Liver (tissue), 9 donors: ENCODE measurements around the gene WDR37. TPM values are rescaled to one million over a fixed set of nuclear protein-coding genes. Genes with fewer than 3 reads are reported as not detected.

Experiments used
- DNase-seq: peaks from one replicate; pipeline ENCODE4 v3.0.0-alpha.2; 2017; ENCODE audit warnings: low spot score
- H3K27ac ChIP-seq, 2 donors: one replicate each; pipeline ENCODE4 v1.7.0; 2013; ENCODE audit warnings: inconsistent platforms in 2 of 2, low read length in 2 of 2, control low read depth in 1 of 2, low read depth in 1 of 2, mild to moderate bottlenecking in 1 of 2
- H3K27me3 ChIP-seq, 4 donors: one replicate each; pipeline versions ENCODE4 v1.6.1 to v1.7.0; 2013; ENCODE audit warnings: low read length in 3 of 4, inconsistent platforms in 1 of 4, mild to moderate bottlenecking in 1 of 4, moderate library complexity in 1 of 4; ENCODE audit not compliant: control insufficient read depth in 4 of 4, insufficient read depth in 4 of 4
- H3K36me3 ChIP-seq, 4 donors: one replicate each; pipeline versions ENCODE4 v1.6.1 to v1.7.0; 2013; ENCODE audit warnings: low read length in 3 of 4, mild to moderate bottlenecking in 3 of 4, low read depth in 1 of 4, moderate library complexity in 1 of 4; ENCODE audit not compliant: control insufficient read depth in 4 of 4, insufficient read depth in 3 of 4
- H3K4me1 ChIP-seq, 4 donors: one replicate each; pipeline versions ENCODE4 v1.6.1 to v1.7.0; 2013; ENCODE audit warnings: low read length in 3 of 4, mild to moderate bottlenecking in 3 of 4, moderate library complexity in 1 of 4; ENCODE audit not compliant: control insufficient read depth in 4 of 4, insufficient read depth in 4 of 4
- H3K4me3 ChIP-seq, 3 donors: one replicate each; pipeline versions ENCODE4 v1.6.1 to v1.7.0; 2013; ENCODE audit warnings: low read length in 3 of 3, control low read depth in 1 of 3, low read depth in 1 of 3, mild to moderate bottlenecking in 1 of 3
- H3K9ac ChIP-seq, 2 donors: one replicate each; pipeline ENCODE4 v1.7.0; 2013; ENCODE audit warnings: low read length in 2 of 2, mild to moderate bottlenecking in 2 of 2, moderate library complexity in 2 of 2, control low read depth in 1 of 2, low read depth in 1 of 2
- H3K9me3 ChIP-seq, 4 donors: one replicate each; pipeline versions ENCODE4 v1.6.1 to v1.7.0; 2013; ENCODE audit warnings: low read length in 3 of 4; ENCODE audit not compliant: control insufficient read depth in 4 of 4
- CTCF ChIP-seq: fragments of 150-350 bp; IDR thresholded peaks from 2 replicates; pipeline ENCODE4 v1.5.1; 2017; ENCODE audit warnings: improper control_type of control experiment, low read depth, low read length; ENCODE audit not compliant: missing input control
- EGR1 ChIP-seq, 2 donors: IDR thresholded peaks; 2 replicates each; pipeline ENCODE4 v1.6.1; 2016 to 2018; ENCODE audit warnings: antibody characterized with exemption in 2 of 2, low read depth in 2 of 2
- FOXA1 ChIP-seq: IDR thresholded peaks from 2 replicates; pipeline ENCODE4 v1.6.1; 2016; ENCODE audit warnings: antibody characterized with exemption
- FOXA2 ChIP-seq: IDR thresholded peaks from 2 replicates; pipeline ENCODE4 v1.6.1; 2016; ENCODE audit warnings: antibody characterized with exemption
- GABPA ChIP-seq, 2 donors: IDR thresholded peaks in 1 of 2; conservative IDR thresholded peaks in 1 of 2; 2 replicates each; pipeline ENCODE4 v1.6.1; 2016; ENCODE audit warnings: antibody characterized with exemption in 2 of 2, mild to moderate bottlenecking in 1 of 2, moderate library complexity in 1 of 2
- HNF4A ChIP-seq, 2 donors: conservative IDR thresholded peaks; 2 replicates each; pipeline ENCODE4 v1.6.1; 2016; ENCODE audit warnings: antibody characterized with exemption in 2 of 2, mild to moderate bottlenecking in 2 of 2
- JUND ChIP-seq, 2 donors: IDR thresholded peaks; 2 replicates each; pipeline ENCODE4 v1.6.1; 2016; ENCODE audit warnings: antibody characterized with exemption in 2 of 2
- RAD21 ChIP-seq, 2 donors: IDR thresholded peaks; 2 replicates each; pipeline ENCODE4 v1.6.1; 2016; ENCODE audit warnings: antibody characterized with exemption in 2 of 2, mild to moderate bottlenecking in 2 of 2
- REST ChIP-seq: IDR thresholded peaks from 2 replicates; pipeline ENCODE4 v1.6.1; 2016; ENCODE audit warnings: antibody characterized with exemption, mild to moderate bottlenecking
- RXRA ChIP-seq, 2 donors: IDR thresholded peaks; 2 replicates each; pipeline ENCODE4 v1.6.1; 2017 to 2018; ENCODE audit warnings: antibody characterized with exemption in 2 of 2, mild to moderate bottlenecking in 1 of 2
- SP1 ChIP-seq: IDR thresholded peaks from 2 replicates; pipeline ENCODE4 v1.6.1; 2018; ENCODE audit warnings: antibody characterized with exemption, mild to moderate bottlenecking
- TAF1 ChIP-seq: conservative IDR thresholded peaks from 2 replicates; pipeline ENCODE4 v1.6.1; 2016; ENCODE audit warnings: antibody characterized with exemption, mild to moderate bottlenecking
- YY1 ChIP-seq: IDR thresholded peaks from 2 replicates; pipeline ENCODE4 v1.6.1; 2016; ENCODE audit warnings: antibody characterized with exemption, mild to moderate bottlenecking
- WGBS: extraction: QIAGEN DNeasy Blood & Tissue Kit; methylation state at CpG from one replicate; pipeline ENCODE4 v1.1.7; 2013; 5-methylcytosine and 5-hydroxymethylcytosine counted together
- polyA plus RNA-seq, 2 donors: library from polyadenylated mRNA; stranded (reverse) in 1 of 2; unstranded in 1 of 2; fragments of 200-250 nt in 1 of 2; fragments of >200 nt in 1 of 2; fragmentation: Nextera tagmentation in 1 of 2; extraction: Ambion mirVana in 1 of 2; gene quantifications; one replicate each; pipeline versions ENCODE4 v1.2.1 to v1.2.3, GENCODE V29; 2013 to 2015
- total RNA-seq, 2 donors: library from RNA; depleted of rRNA; stranded (reverse); fragments of >200 nt; gene quantifications; one replicate each; pipeline ENCODE4 v1.2.3, GENCODE V29; 2014
- TF ChIP-seq, protein P1 (sequence below): IDR thresholded peaks from 2 replicates; pipeline ENCODE4 v1.6.1; 2016; ENCODE audit warnings: antibody characterized with exemption
- TF ChIP-seq, protein P2 (sequence below): IDR thresholded peaks from 2 replicates; pipeline ENCODE4 v1.6.1; 2016; ENCODE audit warnings: antibody characterized with exemption
- TF ChIP-seq, protein P3 (sequence below): IDR thresholded peaks from 2 replicates; pipeline ENCODE4 v1.6.1; 2016; ENCODE audit warnings: antibody characterized with exemption
- donor health status: healthy.
- donor health status: healthy.
- donor health status: healthy.
- donor health status: healthy.
- donor health status: healthy.

WDR37 gene
- total and polyA plus RNA-seq, 4 donors: 3.6 to 12.1 (median 5.6) TPM

DNA sequence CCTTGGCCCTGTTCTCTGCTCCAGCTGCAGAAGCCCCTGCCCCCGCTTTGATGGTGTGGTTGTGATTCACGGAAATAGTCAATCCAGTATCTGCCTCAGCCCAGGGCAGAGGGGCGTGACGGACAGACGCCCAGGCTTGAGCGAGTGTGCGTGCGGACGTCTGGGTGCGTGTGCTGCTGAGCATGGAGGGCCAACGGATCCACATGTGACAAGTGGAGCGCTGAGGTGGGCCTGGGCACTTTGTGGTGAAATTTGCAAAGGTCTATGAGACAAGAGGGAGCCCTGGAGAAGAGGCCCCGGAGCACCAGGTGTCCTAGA is 94.4 kb downstream of the WDR37 start (continued):
- TF ChIP-seq, protein P1, sequence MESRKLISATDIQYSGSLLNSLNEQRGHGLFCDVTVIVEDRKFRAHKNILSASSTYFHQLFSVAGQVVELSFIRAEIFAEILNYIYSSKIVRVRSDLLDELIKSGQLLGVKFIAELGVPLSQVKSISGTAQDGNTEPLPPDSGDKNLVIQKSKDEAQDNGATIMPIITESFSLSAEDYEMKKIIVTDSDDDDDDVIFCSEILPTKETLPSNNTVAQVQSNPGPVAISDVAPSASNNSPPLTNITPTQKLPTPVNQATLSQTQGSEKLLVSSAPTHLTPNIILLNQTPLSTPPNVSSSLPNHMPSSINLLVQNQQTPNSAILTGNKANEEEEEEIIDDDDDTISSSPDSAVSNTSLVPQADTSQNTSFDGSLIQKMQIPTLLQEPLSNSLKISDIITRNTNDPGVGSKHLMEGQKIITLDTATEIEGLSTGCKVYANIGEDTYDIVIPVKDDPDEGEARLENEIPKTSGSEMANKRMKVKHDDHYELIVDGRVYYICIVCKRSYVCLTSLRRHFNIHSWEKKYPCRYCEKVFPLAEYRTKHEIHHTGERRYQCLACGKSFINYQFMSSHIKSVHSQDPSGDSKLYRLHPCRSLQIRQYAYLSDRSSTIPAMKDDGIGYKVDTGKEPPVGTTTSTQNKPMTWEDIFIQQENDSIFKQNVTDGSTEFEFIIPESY: no peak

DNA sequence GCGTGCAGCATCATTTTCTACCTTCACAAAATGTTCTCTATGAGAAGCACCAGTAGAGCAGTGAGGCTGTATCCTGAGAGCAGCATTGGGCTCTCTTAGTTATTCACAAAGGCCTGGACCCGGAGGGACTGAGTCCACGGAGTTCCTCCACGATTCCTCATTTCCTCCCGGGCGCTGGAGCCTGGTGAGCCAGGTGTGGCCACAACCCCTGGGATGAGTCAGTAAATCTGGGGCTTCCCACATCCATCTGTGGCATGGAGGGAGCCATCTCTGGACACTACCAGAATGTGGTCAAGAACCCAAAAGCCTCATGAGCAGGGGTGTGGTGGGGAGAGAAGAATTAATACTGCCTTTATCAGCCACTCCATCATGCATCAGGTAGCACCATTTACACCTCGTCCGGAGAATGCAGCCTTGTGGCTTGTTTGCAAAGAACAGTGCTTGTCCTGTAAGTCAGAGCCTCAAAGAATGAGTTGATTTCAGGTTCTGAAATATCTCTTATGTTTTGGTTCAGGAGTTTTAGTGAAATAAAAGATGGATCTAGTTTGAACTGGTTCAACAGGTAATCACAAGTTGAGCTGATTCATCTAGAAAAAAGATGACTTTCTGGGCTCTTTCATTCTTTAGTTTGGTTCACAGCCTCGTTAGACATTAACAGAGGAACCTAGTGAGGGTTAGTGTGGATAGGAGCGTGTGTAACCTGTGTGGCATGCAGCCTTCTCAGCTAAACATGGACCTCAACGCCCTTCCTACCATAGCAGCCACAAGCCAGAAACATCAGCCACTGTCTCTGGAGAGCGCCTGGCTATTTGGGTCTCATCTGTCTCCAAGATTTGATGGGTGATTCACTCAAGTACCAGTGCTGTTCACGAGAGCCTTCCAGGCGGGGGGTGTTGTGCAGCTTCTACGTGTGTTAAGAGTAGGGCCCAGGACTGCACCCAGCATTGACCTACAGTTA is 95.2 kb downstream of the WDR37 start:
- TF ChIP-seq TAF1: no peak
- TF ChIP-seq, protein P2, sequence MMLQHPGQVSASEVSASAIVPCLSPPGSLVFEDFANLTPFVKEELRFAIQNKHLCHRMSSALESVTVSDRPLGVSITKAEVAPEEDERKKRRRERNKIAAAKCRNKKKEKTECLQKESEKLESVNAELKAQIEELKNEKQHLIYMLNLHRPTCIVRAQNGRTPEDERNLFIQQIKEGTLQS: no peak
- no peak for TF ChIP-seq SP1
- TF ChIP-seq RAD21 (IDR thresholded peaks at IDR 0.05): no peak
- TF ChIP-seq EGR1 (IDR thresholded peaks at IDR 0.05; ENCODE audit: low read depth in 2 of 2): no peak
- no peak for TF ChIP-seq CTCF
- TF ChIP-seq REST: no peak
- TF ChIP-seq, protein P3, sequence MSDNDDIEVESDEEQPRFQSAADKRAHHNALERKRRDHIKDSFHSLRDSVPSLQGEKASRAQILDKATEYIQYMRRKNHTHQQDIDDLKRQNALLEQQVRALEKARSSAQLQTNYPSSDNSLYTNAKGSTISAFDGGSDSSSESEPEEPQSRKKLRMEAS: no peak
- no peak for TF ChIP-seq FOXA1
- no peak for TF ChIP-seq RXRA (IDR thresholded peaks at IDR 0.05)
- TF ChIP-seq HNF4A (conservative IDR thresholded peaks at IDR 0.05): no peak
- TF ChIP-seq FOXA2: no peak
- TF ChIP-seq JUND (IDR thresholded peaks at IDR 0.05): no peak
- no peak for TF ChIP-seq GABPA (IDR thresholded peaks at IDR 0.05 in 1 of 2, conservative IDR thresholded peaks at IDR 0.05 in 1 of 2)
- no peak for TF ChIP-seq YY1
- Histone ChIP-seq H3K27ac (no peak overlapping the region), H3K27me3 (no peaks in the 10 kb centered on the region), H3K9me3 (no peaks in the 10 kb centered on the region), H3K4me3 (no peak overlapping the region), H3K4me1 (peaks cover 0 to 4% (median 0%) of the 10 kb centered on the region in 4 donors), H3K9ac (no peak overlapping the region), H3K36me3 (no peaks in the 10 kb centered on the region)
- 76% methylated on average over 15 of the region's 15 CpGs for WGBS
- peak; percentile 22 for DNase-seq
